Kidney epithelial cell (primary cell): ENCODE measurements around the gene ZNF784. TPM values are rescaled to one million over a fixed set of nuclear protein-coding genes. Genes with fewer than 3 reads are reported as not detected.

Source experiments
- DNase-seq: peaks from one replicate; pipeline ENCODE4 v3.0.0-alpha.2; 2010; ENCODE audit warnings: low read depth
- H3K27me3 ChIP-seq: 2 replicates; pipeline ENCODE4 v1.6.0; 2011; ENCODE audit warnings: low read length; ENCODE audit not compliant: control insufficient read depth, insufficient read depth
- H3K36me3 ChIP-seq: 2 replicates; pipeline ENCODE4 v1.5.1; 2011; ENCODE audit warnings: low read length; ENCODE audit not compliant: control insufficient read depth, insufficient read depth
- H3K4me3 ChIP-seq: 2 replicates; pipeline ENCODE4 v1.5.1; 2011; ENCODE audit warnings: low read depth, mild to moderate bottlenecking, control low read depth, low read length
- total RNA-seq: library from RNA; depleted of rRNA; stranded (reverse); fragments of >200 nt; gene quantifications from 2 replicates; pipeline ENCODE4 v1.2.3, GENCODE V29; 2015
- TF ChIP-seq, protein P1 (sequence below): IDR thresholded peaks from 2 replicates; pipeline ENCODE4 v1.5.1; 2011; ENCODE audit warnings: mild to moderate bottlenecking, moderate library complexity, low read length, control low read depth, inconsistent platforms; ENCODE audit not compliant: insufficient read depth, poor library complexity, severe bottlenecking

The ZNF784 gene
- total RNA-seq, 1 donor from 2014 or later, result 3.6 TPM

GRCh38 chr19:55581145-55581822 lies 43.1 kb downstream of the ZNF784 start:
- TF ChIP-seq, protein P1, sequence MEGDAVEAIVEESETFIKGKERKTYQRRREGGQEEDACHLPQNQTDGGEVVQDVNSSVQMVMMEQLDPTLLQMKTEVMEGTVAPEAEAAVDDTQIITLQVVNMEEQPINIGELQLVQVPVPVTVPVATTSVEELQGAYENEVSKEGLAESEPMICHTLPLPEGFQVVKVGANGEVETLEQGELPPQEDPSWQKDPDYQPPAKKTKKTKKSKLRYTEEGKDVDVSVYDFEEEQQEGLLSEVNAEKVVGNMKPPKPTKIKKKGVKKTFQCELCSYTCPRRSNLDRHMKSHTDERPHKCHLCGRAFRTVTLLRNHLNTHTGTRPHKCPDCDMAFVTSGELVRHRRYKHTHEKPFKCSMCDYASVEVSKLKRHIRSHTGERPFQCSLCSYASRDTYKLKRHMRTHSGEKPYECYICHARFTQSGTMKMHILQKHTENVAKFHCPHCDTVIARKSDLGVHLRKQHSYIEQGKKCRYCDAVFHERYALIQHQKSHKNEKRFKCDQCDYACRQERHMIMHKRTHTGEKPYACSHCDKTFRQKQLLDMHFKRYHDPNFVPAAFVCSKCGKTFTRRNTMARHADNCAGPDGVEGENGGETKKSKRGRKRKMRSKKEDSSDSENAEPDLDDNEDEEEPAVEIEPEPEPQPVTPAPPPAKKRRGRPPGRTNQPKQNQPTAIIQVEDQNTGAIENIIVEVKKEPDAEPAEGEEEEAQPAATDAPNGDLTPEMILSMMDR, result no peak
- Histone ChIP-seq H3K36me3 (no peaks in the 10 kb centered on the region), H3K27me3 (no peaks in the 10 kb centered on the region), H3K4me3 (peak overlapping the region; percentile 90)
- no peak for DNase-seq

DNA sequence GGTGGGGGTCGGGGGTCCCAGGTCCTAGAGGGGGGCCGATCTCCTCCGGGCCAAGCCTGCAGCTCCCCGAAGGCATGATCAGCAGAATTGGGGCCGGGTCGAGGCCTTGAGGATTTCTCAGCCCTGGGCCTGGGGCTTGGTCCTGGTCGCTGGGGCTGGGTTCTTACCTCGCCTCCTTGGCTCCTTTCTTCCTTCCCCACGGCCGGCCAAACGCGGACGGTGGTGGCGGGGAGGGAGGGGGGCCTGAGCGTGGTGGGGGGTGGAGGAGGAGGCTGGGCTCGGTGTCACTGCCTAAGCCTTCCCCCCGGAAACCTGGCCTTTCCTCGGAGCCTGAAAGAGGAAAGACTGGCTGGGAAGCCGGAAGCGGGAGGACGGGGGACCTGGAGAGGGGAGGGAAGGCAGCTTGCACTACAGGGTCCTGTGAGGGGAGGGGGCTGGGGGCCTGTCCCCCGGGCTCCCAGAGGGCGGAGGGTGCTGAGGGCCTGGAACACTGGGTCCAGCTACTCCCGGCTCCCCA lies 43.7 kb downstream of the ZNF784 start, which contains the start of gene ZNF579:
Gene ZNF579, minus strand, starts transcription at position 221 of the 517 bp plus-strand sequence. CDS start 1,209 bp downstream, outside the sequence.
- Histone ChIP-seq H3K36me3 (no peaks in the 10 kb centered on the region), H3K27me3 (no peaks in the 10 kb centered on the region), H3K4me3 (peak within 1 kb of the TSS; percentile 90)
- TF ChIP-seq, protein P1, result no peak
- DNase-seq, result no peak

DNA sequence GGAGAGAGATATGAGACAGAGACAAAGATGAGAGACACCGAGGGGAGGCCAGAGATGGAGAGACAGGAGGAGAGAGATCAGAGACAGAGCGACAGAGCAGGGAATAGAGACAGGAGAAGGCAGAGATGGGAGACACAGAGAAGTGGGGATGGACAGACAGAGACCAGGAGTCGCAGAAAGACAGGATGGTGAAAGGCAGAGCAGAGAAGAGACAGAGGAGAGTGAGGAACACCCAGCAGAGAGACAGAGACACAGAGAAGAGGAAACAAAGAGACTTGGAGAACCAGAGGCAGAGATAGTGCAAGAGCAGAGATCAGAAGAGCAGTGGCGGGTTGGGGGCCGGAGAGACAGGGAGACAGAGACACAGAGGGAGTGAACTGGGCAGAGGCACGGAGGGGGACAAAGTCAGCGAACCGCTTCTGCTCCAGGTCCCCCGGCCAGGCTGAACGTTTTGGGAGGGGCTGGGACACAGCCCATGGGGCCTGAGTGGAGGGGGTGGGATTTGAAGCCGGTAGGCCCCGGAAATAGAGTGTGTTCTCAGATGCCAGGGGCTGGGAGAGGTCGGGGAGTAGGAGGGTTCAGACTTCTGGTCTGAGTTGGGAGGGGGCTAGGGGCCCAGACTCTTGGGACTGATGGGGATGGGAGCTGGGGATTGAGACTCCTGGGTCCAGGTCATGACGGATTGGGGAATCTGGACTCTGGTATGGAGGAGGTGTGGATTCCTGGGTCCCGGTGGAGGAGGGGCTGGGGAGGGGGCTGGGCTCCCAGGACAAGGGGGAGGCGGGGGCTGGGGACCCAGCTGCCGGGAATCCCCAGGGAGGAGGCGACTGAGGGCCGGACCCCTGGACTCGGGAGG lies 44.4 kb downstream of the ZNF784 start:
- Histone ChIP-seq H3K4me3 (peak overlapping the region; percentile 90), H3K36me3 (no peaks in the 10 kb centered on the region), H3K27me3 (no peaks in the 10 kb centered on the region)
- TF ChIP-seq, protein P1, result no peak
- DNase-seq, result no peak

DNA sequence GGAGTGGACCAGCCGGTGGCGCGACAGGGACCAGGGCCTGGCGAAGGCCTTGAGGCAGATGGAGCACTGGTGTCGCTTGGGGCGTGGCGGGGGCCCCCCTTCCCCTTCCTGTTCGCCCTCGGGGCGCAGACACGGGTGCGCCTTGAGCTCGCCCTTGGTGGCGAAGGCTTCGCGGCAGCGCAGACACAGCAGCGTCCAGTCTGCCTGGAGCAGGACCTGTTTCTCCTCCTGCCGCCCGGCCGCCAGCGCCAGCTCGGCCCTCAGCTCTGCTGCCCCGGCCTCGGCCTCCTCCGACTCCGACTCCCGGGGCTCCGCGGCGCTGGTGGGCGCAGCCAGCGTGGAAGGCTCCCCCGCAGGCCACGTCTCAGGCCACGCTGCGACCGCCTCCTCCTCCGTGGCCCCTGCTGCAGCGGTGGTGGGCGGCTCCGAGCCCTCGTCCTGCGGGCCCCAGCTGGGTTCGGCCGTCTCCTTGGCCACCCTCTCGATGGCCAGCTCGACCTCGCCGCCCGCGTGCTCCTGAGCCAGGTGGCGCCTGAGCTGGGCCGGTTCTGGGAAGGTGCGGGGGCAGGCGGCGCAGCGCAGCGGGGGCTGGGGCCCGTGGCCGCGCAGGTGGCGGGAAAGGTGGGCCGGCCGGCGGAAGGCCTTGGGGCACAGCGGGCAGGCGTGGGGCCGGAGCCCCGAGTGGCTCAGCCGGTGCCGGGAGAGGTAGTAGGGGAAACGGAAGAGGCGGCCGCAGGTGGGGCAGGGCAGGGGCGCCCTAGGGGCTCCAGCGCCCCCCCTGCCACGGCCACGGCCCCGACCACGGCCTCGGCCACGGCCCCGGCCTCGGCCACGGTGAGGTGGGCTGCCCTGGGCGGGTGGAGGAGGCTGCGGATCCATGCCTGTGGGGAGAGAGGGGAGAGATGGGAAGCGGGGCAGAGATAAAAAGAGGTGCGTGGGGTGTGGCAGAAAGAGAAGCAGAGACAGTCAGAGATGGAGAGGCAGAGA lies 45.3 kb downstream of the ZNF784 start:
- DNase-seq, result no peak
- Histone ChIP-seq H3K27me3 (no peaks in the 10 kb centered on the region), H3K4me3 (peak overlapping the region; percentile 90), H3K36me3 (no peaks in the 10 kb centered on the region)
- TF ChIP-seq, protein P1, result no peak

DNA sequence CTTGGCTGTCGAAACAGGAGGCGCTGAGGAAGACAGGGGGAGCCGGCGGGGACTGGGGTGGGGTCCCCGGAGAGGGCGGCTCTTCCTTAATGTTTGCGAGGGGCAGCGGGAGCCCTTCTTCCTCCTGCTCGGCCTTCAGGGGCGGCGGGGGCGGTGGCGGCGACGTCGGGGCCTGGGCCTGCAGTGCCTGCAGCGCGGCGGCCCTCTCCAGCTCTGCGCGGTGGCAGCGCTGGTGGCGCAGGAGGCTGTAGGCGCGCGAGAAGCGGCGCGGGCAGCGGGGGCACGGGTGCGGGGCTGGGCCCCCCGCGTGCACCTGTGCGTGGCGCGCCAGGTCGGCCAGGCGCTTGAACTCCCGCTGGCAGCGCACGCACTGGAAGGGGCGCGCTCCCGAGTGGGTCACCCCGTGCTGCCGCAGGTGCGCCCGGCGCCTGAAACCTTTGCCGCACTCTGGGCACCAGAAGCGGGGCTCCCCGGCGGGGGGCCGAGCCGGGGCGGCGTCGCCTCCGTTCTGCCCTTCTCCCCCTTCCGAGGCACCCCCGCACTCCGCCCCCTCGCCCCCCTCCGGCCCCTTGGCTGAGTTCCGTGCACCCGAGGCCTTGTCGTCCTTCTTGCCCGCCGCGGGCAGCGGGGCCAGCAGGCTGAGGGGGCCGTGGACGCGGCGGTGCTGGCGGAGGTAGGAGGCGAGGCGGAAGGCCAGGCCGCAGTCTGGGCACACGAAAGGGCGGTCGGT lies 46.2 kb downstream of the ZNF784 start:
- H3K4me3 ChIP-seq, result no peak overlapping the region
- no peak for DNase-seq
- TF ChIP-seq, protein P1, result no peak
- H3K27me3 ChIP-seq, result no peaks in the 10 kb centered on the region
- no peaks in the 10 kb centered on the region for H3K36me3 ChIP-seq
